HG02610 (cell line): Measurements from ENCODE around the gene ACOX3.
"Not testable (repeated sequence)": the region's sequence is repeated elsewhere in the genome, so short reads cannot be mapped to it uniquely, and the experiment has no call there.

Source experiments
- ATAC-seq: cut with Tn5 transposase; IDR thresholded peaks from one replicate; pipeline ENCODE4 v1.9.1; 2021; ENCODE audit warnings: mild to moderate bottlenecking, moderate library complexity; ENCODE audit not compliant: unreplicated experiment

ACOX3 gene

GRCh38 chr4:8440492-8441311, at the start of gene ACOX3, which contains the start of gene TRMT44:
ACOX3 (minus strand) TSS chr4:8440723; CDS start chr4:8416521, 24,202 bp downstream.
TRMT44 (plus strand) TSS chr4:8440777; CDS start chr4:8440823, 46 bp downstream.
- ATAC-seq = peak; percentile 83

DNA sequence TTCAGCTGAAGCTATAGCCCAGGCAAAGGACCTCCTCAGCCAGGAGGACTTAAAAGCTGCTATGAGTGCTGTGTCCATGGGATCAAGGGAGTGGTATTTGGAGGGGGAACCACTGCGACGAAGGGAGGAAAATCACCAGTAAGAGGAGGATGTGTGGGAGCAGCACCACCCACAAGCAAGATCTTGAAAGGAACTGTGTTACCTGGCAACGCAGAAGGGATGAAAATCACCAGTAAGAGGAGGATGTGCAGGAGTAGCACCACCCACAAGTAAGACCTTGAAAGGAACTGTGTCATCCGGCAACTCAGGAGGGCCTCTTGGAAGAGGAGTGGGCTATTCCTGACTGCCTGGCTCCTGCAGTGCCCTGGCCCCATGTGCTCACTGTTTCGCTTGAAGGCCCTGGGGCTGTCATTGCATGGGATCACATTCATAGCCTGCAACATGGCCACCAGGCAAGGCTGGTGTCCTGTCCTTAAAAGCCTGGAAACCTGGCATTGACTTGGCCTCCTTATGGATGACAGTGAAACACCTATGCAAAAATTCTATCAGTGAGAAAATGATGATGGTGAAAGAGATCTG, 48.4 kb upstream of the ACOX3 start:
- no peak for ATAC-seq

GRCh38 chr4:8486643-8487042, 46.1 kb upstream of the ACOX3 start:
- not testable (repeated sequence) for ATAC-seq

DNA sequence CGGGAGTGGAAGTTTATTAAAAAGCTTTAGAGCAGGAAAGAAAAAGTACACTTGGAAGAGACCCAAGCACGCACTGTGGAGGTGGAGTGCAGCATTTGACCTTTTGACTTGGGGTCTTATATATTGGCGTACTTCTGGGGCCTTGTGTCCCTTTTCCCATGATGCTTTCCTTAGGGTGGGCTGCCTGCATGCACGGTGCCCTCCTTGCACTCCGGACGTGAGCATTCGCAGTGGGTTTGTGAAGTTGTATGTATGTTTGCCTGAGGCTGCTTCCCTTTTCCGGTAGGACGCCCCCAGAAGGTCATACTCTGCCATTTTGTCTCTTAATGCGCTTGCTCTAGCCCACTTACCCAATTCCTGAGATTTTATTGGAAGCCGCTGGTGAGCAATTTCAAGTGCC, 39.7 kb upstream of the ACOX3 start:
- ATAC-seq = no peak

GRCh38 chr4:8478801-8479744, 38.5 kb upstream of the ACOX3 start:
- no peak for ATAC-seq

- no peak for ATAC-seq
These were observed 37.8 kb upstream of the ACOX3 start for GRCh38 chr4:8478371-8478770.

DNA sequence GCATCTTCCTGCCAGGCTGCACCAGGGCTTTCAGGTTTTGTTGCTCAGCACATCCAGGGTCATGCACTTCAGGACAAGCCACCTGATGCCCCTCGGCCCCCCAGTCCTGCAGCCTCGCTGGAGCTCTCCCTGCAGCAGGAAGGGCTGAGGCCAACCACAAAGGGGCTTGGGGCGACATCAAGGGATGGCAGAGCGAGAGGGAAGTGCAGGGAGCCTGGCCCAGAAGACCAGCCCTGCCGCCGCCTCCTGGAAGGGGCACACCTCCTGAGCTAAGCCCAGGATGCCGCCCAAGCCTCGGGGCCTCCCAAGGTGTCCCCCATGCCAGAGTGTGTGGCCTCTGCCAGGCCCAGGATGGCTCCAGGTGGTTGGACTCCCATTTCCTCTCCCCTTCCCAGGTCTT, 37.2 kb upstream of the ACOX3 start:
- ATAC-seq = no peak

DNA sequence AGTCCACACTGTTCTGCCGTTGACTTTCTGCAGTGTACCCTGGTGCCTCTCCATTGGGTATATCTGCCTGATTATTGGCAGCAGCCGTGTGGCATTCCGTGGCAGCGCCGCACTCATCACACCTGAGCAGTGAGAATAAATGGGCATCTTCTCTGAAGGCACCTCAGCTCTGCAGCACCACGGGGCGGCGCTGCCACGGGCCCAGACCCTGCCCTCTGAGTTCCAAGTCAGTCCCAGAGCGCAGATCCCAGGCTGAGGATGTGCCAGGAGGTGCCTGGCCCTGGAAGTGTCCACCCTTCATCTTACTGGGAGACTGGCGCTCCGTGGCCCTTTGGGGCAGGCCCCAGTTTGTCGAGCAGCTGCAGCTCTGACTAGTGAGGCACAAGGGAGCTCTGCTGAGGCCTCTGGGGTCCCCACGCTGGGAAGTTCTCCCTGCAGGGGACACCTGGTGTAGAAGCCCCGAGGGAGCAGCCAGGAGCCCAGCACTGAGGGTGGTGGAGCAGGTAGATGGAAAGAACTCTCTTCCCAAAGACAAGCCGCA, 36.6 kb upstream of the ACOX3 start:
- ATAC-seq = no peak

GRCh38 chr4:8475751-8476575, 35.4 kb upstream of the ACOX3 start:
- ATAC-seq = no peak

- no peak for ATAC-seq
These were observed 34.3 kb upstream of the ACOX3 start for GRCh38 chr4:8474856-8475255.

DNA sequence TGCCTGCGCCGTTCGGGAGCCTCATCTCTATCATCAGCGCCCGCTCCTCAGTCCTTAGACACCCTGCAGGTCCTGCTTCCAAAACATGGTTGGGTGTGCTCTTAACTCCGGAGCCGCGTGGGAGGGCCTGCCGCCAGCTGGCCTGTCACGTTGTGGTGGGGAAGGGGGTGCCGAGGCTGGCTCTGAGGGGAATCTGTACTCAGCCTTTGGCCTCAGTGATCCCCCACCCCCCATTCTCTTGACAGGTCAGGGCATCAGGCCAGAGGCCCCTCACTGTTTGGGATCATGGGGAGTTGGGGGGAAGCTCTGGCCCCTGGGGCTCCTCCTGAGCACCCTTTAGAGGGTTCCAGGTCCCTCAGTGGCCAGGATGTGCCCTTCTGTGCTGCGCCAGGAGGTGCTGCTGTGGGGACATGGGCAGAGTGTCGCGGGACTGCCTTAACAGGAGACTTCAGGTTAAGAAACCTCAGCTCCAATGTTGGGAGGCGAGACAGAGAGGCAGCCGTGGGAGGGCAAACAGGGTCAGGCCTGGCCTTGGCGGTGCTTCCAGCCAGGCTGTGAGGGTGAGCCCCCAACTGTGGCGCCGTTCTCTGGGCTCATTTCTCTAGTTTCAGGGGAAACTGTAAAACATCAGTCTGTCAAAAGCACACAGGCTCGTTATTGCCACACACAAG, 33.5 kb upstream of the ACOX3 start:
- no peak for ATAC-seq

GRCh38 chr4:8473198-8473919, 32.8 kb upstream of the ACOX3 start:
- no peak for ATAC-seq

DNA sequence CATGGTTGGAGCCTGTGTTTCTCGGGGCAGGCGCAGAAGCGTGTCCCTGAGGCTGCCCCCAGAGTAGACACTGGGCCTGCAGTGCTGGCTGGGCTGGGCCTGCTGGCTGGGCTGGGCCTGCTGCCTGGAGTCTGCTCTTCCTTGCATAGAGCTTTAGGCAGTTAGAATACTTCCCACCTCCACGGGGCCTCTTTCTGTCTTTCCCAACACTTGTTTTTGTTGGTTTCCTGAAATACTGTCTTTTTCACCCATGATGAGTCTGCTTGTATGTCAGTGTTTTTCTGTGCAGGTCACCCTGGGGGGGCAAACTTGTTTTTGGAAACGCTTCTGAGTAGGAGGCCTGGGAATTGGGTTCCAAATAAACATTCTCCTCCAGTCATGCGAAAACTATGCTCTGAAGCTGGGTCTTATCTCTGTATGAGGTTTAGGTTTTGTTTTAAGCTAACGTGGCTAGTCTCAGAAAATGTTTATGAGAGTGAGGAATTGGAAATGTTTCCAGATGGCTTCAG, 32.2 kb upstream of the ACOX3 start:
- ATAC-seq = no peak

DNA sequence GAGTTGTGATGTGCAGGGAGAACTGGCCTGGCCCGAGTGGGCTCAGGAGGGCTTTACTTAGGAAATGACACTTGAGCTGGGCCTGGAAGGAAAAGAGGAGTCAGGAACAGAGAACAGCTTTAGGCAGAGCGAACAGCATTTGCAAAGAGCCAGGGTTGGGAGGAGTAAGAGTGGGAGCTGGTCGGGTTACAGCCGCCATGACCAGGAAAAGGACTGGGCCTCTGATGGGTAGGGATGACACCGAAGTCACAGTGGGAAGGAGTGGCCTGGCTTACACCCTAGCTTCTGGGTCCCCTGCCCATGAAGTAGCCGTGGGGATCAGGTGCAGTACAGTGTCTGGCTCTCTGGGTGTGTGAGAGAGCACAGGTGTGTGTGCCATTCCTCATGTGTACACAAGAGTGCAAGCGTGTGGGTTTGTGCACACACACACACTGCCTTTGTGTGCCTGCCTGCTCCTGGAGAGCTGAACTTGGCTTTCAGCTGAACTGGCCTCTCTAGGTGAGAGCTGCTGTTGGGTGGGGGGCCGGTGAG, 31.7 kb upstream of the ACOX3 start:
- no peak for ATAC-seq

GRCh38 chr4:8471211-8471875, 30.8 kb upstream of the ACOX3 start:
- no peak for ATAC-seq

GRCh38 chr4:8470451-8471024, 30.0 kb upstream of the ACOX3 start:
- ATAC-seq = no peak

DNA sequence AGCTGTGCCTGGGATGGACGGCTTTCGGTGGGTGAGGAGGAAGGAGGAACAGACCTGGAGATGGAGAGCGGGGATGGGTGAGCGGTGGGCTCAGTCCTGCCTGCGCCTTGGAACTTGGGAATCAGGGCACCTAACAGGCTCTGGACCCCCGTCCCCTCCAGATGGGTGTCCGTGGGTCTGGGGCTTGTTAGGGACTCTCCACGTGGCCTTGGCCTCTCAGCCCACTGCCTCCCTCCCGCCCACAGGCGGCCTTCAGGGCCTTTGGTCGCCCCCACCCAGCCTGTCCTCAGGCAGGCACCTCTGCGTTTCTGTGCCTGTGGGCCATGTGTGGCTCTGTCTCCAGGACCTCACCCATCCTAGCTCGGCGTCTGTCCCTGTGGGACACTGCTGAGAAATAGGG, 29.0 kb upstream of the ACOX3 start:
- no peak for ATAC-seq
